Measurements from ENCODE around the gene JUP. TPM values are rescaled to one million over a fixed set of nuclear protein-coding genes. Genes with fewer than 3 reads are reported as not detected.

The JUP gene
- total RNA-seq, 4 donors from 2014 or later = 709 to 2,355 (median 1,148) TPM

GRCh38 chr17:41818024-41818423, 31.5 kb upstream of the JUP start:
- Histone ChIP-seq H3K4me1 (peaks cover under 1 to 10% (median 3%) of the 10 kb centered on the region in 3 donors), H3K27me3 (peaks cover 0 to 23% (median 0%) of the 10 kb centered on the region in 4 donors), H3K36me3 (no peaks in the 10 kb centered on the region), H3K27ac (no peak overlapping the region), H3K9me3 (no peaks in the 10 kb centered on the region), H3K4me3 (no peak overlapping the region)
- no peak for DNase-seq
- TF ChIP-seq CTCF (IDR thresholded peaks at IDR 0.05) (no peak), POLR2A (IDR thresholded peaks at IDR 0.05) (no peak)
- 92 to 98% methylated on average over 9 to 16 of the region's 20 CpGs for WGBS, 2 donors
- intact Hi-C loops (cut with DNase I) = no loop called here

- no peak for TF ChIP-seq CTCF (IDR thresholded peaks at IDR 0.05)
- TF ChIP-seq POLR2A (IDR thresholded peaks at IDR 0.05) = no peak
- H3K4me1 ChIP-seq = peaks cover 7 to 23% (median 12%) of the 10 kb centered on the region in 3 donors
- H3K27me3 ChIP-seq = peaks cover 0 to 35% (median 0%) of the 10 kb centered on the region in 4 donors
- no peak overlapping the region for H3K27ac ChIP-seq
- no peak overlapping the region for H3K4me3 ChIP-seq
- H3K36me3 ChIP-seq = no peaks in the 10 kb centered on the region
- 87 to 89% methylated on average over 12 to 14 of the region's 23 CpGs for WGBS, 2 donors
- no peaks in the 10 kb centered on the region for H3K9me3 ChIP-seq
- no peak for DNase-seq
- intact Hi-C loops (cut with DNase I) = no loop called here
These were observed 30.3 kb upstream of the JUP start for GRCh38 chr17:41816637-41817320.

GRCh38 chr17:41814195-41814594, 27.7 kb upstream of the JUP start:
- Histone ChIP-seq H3K4me3 (no peak overlapping the region), H3K9me3 (no peaks in the 10 kb centered on the region), H3K27ac (no peak overlapping the region), H3K27me3 (peaks cover 0 to 28% (median 0%) of the 10 kb centered on the region in 4 donors), H3K36me3 (no peaks in the 10 kb centered on the region), H3K4me1 (peaks cover 22 to 48% (median 33%) of the 10 kb centered on the region in 3 donors)
- TF ChIP-seq CTCF (IDR thresholded peaks at IDR 0.05) = no peak
- TF ChIP-seq POLR2A (IDR thresholded peaks at IDR 0.05) = no peak
- WGBS, 2 donors = 40 to 83% methylated on average over 1 of the region's 1 CpG
- intact Hi-C loops (cut with DNase I) = no loop called here
- no peak for DNase-seq

GRCh38 chr17:41813699-41814124, 27.2 kb upstream of the JUP start:
- TF ChIP-seq CTCF (IDR thresholded peaks at IDR 0.05) (no peak), POLR2A (IDR thresholded peaks at IDR 0.05) (no peak)
- no peak for DNase-seq
- H3K9me3 ChIP-seq = no peaks in the 10 kb centered on the region
- H3K4me1 ChIP-seq = peaks cover 22 to 53% (median 33%) of the 10 kb centered on the region in 3 donors
- peak overlapping the region in 2 of 4 donors; percentile 73 to 78 for H3K27ac ChIP-seq
- H3K27me3 ChIP-seq = peaks cover 0 to 25% (median 0%) of the 10 kb centered on the region in 4 donors
- peak overlapping the region in 2 of 4 donors; percentile 72 to 85 for H3K4me3 ChIP-seq
- H3K36me3 ChIP-seq = no peaks in the 10 kb centered on the region
- 69 to 72% methylated on average over 6 to 8 of the region's 9 CpGs for WGBS, 2 donors
- intact Hi-C loops (cut with DNase I) = no loop called here

GRCh38 chr17:41813152-41813680, 26.7 kb upstream of the JUP start:
- no peaks in the 10 kb centered on the region for H3K36me3 ChIP-seq
- intact Hi-C loops (cut with DNase I) = no loop called here
- H3K9me3 ChIP-seq = no peaks in the 10 kb centered on the region
- H3K27ac ChIP-seq = peak overlapping the region; percentile 37 to 78 (median 65)
- peaks cover 22 to 54% (median 33%) of the 10 kb centered on the region in 3 donors for H3K4me1 ChIP-seq
- peaks cover 0 to 25% (median 0%) of the 10 kb centered on the region in 4 donors for H3K27me3 ChIP-seq
- H3K4me3 ChIP-seq = peak overlapping the region; percentile 50 to 85 (median 61)
- DNase-seq = no peak
- 44 to 47% methylated on average over 8 to 9 of the region's 12 CpGs for WGBS, 2 donors
- TF ChIP-seq CTCF (IDR thresholded peaks at IDR 0.05) = no peak

All from esophagus squamous epithelium (tissue), 5 donors.